ENCODE results near the gene GTF2H1. TPM values are rescaled to one million over a fixed set of nuclear protein-coding genes. Genes with fewer than 3 reads are reported as not detected.
A peak's percentile ranks its signal among the peaks of the same experiment; 100 is the strongest.

Gene GTF2H1
- total RNA-seq, 1 donor, result 123 TPM

GRCh38 chr11:18392434-18393321 is 70.3 kb downstream of the GTF2H1 start:
- Histone ChIP-seq H3K4me1 (ENCODE audit: insufficient read depth, low read length) (peaks cover 20% of the 10 kb centered on the region), H3K79me2 (ENCODE audit: insufficient read depth, low read length) (peaks cover 31% of the 10 kb centered on the region), H3K4me3 (ENCODE audit: insufficient read depth, low read length) (no peak overlapping the region), H3K36me3 (ENCODE audit: insufficient read depth, low read length) (peaks cover 13% of the 10 kb centered on the region), H3K27me3 (ENCODE audit: insufficient read depth, low read length) (no peaks in the 10 kb centered on the region), H3K9me3 (ENCODE audit: low read depth, low read length) (no peaks in the 10 kb centered on the region), H3K27ac (ENCODE audit: low read depth, low read length) (no peak overlapping the region), H3K4me2 (ENCODE audit: insufficient read depth, low read length) (no peak overlapping the region), H4K20me1 (ENCODE audit: insufficient read depth, low read length) (peaks cover 29% of the 10 kb centered on the region), H2AFZ (ENCODE audit: low read length) (no peak overlapping the region)
- TF ChIP-seq CTCF (IDR thresholded peaks at IDR 0.05; ENCODE audit: extremely low read depth, low read depth, low read length), result no peak
- no peak for DNase-seq (ENCODE audit: insufficient read length, low spot score, missing footprints)

GRCh38 chr11:18393581-18394274 is 71.4 kb downstream of the GTF2H1 start:
- Histone ChIP-seq H3K36me3 (ENCODE audit: insufficient read depth, low read length) (peaks cover 24% of the 10 kb centered on the region), H4K20me1 (ENCODE audit: insufficient read depth, low read length) (peaks cover 37% of the 10 kb centered on the region), H3K4me3 (ENCODE audit: insufficient read depth, low read length) (peak overlapping the region; percentile 98), H3K9me3 (ENCODE audit: low read depth, low read length) (no peaks in the 10 kb centered on the region), H3K27ac (ENCODE audit: low read depth, low read length) (peak overlapping the region; percentile 96), H2AFZ (ENCODE audit: low read length) (peak overlapping the region; percentile 90), H3K4me1 (ENCODE audit: insufficient read depth, low read length) (peaks cover 20% of the 10 kb centered on the region), H3K79me2 (ENCODE audit: insufficient read depth, low read length) (peaks cover 41% of the 10 kb centered on the region), H3K4me2 (ENCODE audit: insufficient read depth, low read length) (peak overlapping the region; percentile 83), H3K27me3 (ENCODE audit: insufficient read depth, low read length) (no peaks in the 10 kb centered on the region)
- DNase-seq (ENCODE audit: insufficient read length, low spot score, missing footprints), result peak; percentile 61
- TF ChIP-seq CTCF (IDR thresholded peaks at IDR 0.05; ENCODE audit: extremely low read depth, low read depth, low read length), result no peak

GRCh38 chr11:18394275-18394927 is 72.0 kb downstream of the GTF2H1 start, which contains the start of gene LDHA:
LDHA (plus strand) TSS chr11:18394563; CDS start chr11:18396843, 2,280 bp downstream.
- Histone ChIP-seq H3K4me3 (ENCODE audit: insufficient read depth, low read length) (peak within 1 kb of the TSS; percentile 98), H3K27ac (ENCODE audit: low read depth, low read length) (peak within 1 kb of the TSS; percentile 96), H3K27me3 (ENCODE audit: insufficient read depth, low read length) (no peaks in the 10 kb centered on the region), H3K4me1 (ENCODE audit: insufficient read depth, low read length) (peaks cover 20% of the 10 kb centered on the region), H4K20me1 (ENCODE audit: insufficient read depth, low read length) (peaks cover 44% of the 10 kb centered on the region), H3K79me2 (ENCODE audit: insufficient read depth, low read length) (peaks cover 48% of the 10 kb centered on the region), H3K9me3 (ENCODE audit: low read depth, low read length) (no peaks in the 10 kb centered on the region), H2AFZ (ENCODE audit: low read length) (peak within 1 kb of the TSS; percentile 90), H3K4me2 (ENCODE audit: insufficient read depth, low read length) (peak within 1 kb of the TSS; percentile 93), H3K36me3 (ENCODE audit: insufficient read depth, low read length) (peaks cover 30% of the 10 kb centered on the region)
- no peak for TF ChIP-seq CTCF (IDR thresholded peaks at IDR 0.05; ENCODE audit: extremely low read depth, low read depth, low read length)
- DNase-seq (ENCODE audit: insufficient read length, low spot score, missing footprints), result peak; percentile 98
